ENCODE measurements around the gene BRAF.

DNA sequence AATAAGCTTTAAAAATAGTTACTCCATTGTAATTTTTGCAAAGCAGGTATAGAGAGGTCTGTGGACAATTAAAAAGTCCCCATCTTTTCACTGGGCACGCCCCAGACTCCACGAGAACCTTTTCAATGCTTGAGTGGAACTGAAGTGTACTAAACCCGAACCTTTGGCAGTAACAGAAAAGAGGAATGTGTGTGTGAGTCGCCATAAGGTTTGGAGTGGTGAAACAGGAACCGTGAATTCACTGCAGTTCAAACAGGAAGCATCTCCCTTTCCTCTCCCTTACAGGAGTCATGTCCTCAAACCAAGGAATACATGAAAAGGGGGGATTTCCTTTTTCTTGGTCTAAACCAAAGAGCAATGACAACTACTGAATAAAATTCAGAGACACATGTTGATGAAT, 205.0 kb downstream of the BRAF start:
- TF ChIP-seq, protein P1, sequence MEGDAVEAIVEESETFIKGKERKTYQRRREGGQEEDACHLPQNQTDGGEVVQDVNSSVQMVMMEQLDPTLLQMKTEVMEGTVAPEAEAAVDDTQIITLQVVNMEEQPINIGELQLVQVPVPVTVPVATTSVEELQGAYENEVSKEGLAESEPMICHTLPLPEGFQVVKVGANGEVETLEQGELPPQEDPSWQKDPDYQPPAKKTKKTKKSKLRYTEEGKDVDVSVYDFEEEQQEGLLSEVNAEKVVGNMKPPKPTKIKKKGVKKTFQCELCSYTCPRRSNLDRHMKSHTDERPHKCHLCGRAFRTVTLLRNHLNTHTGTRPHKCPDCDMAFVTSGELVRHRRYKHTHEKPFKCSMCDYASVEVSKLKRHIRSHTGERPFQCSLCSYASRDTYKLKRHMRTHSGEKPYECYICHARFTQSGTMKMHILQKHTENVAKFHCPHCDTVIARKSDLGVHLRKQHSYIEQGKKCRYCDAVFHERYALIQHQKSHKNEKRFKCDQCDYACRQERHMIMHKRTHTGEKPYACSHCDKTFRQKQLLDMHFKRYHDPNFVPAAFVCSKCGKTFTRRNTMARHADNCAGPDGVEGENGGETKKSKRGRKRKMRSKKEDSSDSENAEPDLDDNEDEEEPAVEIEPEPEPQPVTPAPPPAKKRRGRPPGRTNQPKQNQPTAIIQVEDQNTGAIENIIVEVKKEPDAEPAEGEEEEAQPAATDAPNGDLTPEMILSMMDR (IDR thresholded peaks at IDR 0.05) = no peak
- TF ChIP-seq POLR2A (IDR thresholded peaks at IDR 0.05) = no peak
